HG02763 (cell line): ENCODE measurements around the gene FTO.
"Not testable (repeated sequence)": the region's sequence is repeated elsewhere in the genome, so short reads cannot be mapped to it uniquely, and the experiment has no call there.

Source experiments
- ATAC-seq: cut with Tn5 transposase; IDR thresholded peaks from one replicate; pipeline ENCODE4 v1.9.1; 2021; ENCODE audit warnings: mild to moderate bottlenecking, moderate library complexity; ENCODE audit not compliant: unreplicated experiment

The FTO gene

GRCh38 chr16:53817812-53818550 is 114.0 kb downstream of the FTO start:
- no peak for ATAC-seq

GRCh38 chr16:53821487-53821886 is 117.5 kb downstream of the FTO start:
- ATAC-seq, result no peak

DNA sequence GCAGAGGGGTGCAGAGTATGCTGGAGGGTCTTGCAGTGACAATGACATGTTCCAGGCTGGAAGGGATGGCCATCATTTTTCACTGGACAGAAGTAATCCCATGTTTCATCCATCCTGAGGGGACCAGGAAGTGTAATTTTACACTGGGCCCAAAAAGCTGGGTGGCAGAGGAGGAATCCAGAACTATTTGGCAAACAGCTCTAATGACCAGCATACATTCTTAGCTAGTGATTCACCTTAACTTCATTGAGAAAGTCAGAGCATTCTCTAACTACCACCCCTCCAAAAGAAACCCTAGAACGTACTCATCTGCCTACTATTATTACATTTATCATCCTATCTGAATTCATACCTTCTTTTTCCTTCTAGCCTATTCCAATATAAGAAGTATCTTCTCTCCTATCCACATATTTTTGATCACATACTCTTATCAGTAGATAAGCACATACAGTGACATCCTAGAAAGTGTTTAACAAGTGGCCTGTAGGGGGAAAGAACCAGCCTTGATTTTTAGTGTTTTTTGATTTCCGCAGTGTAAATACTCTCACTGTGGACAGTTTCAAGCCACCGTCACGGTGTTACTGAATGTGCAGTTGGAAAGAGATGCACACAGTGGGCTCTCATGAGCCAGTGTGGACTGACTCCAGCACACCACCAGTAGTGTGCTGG is 118.1 kb downstream of the FTO start:
- no peak for ATAC-seq

DNA sequence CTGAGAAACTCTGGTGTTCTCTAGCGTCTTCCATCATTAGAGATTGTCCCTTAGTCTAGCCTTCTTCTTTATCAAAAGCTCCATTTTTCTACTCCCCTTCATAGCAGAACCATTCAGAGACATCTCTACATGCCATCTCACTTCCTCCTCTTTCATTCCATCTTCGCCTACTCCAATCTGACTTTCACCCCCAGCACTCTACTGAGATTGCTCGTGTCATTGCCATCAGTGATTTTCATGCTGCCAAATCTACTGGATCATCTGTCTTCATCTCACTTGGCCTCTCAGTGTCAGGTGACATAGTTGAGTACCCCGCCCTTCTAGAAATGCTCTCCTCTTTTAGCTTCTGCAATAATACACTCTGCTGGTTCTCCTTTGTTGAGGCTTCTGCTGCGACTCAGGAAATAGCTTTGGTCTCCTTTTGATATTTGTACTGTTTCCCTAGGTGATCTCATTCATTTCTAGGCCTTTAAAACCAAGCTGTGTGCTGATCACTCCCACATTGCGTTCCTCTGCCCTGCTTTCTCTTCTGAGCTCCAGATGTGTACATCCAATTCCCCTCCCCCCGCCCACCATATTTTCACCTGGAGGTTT is 119.1 kb downstream of the FTO start:
- no peak for ATAC-seq

DNA sequence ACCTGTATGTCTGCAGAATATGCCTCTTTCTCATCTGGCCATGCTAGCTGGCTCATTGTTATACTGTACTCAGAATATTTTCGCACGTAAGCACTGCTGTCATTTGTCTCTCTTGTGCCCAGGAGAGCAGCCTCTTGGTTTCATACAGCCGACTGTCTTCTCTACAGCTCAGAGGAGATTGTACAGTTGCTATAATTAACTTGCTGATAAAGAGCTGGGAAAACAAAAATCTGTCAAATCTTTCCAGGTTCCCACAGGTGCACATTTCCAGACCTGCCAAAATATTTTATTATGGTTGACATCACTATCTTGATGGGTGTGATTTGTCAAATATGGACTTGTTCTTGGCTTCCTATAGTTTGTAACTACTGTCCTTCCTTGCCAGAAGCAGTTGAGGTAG is 122.7 kb downstream of the FTO start:
- ATAC-seq, result no peak

GRCh38 chr16:53827741-53828140 is 123.8 kb downstream of the FTO start:
- ATAC-seq, result no peak

- no peak for ATAC-seq
Observed at GRCh38 chr16:53829186-53829747, 125.3 kb downstream of the FTO start.

DNA sequence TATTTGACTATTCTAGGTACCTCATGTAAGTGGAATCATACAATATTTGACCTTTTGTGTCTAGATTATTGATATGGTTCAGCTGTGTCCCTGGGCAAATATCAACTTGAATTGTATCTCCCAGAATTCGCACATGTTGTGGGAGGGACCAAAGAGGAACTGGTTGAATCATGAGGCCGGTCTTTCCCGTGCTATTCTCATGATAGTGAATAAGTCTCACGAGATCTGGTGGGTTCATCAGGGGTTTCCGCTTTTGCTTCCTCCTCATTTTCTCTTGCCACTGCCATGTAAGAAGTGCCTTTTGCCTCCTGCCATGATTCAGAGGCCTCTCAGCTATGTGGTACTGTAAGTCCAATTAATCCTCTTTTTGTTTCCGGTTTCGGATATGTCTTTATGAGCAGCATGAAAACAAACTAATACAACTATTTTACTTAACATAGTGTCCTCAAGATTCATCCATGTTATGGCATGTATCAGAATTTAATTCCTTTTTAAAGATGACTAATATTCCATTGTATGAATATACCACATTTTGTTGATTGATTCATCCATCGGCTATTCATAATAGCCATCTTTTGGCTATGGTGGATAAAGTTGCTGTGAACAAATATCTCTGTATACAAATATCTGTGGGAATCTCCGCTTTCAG is 129.1 kb downstream of the FTO start:
- ATAC-seq, result no peak

- no peak for ATAC-seq
Observed at GRCh38 chr16:53836142-53836541, 132.2 kb downstream of the FTO start.

- no peak for ATAC-seq
Observed at GRCh38 chr16:53836680-53837079, 132.7 kb downstream of the FTO start.

- ATAC-seq, result no peak
Observed at GRCh38 chr16:53837426-53837825, 133.5 kb downstream of the FTO start.

GRCh38 chr16:53839150-53839549 is 135.2 kb downstream of the FTO start:
- ATAC-seq, result no peak

- peak; percentile 71 for ATAC-seq
Observed at GRCh38 chr16:53840456-53840855, 136.5 kb downstream of the FTO start.

GRCh38 chr16:53841884-53842283 is 137.9 kb downstream of the FTO start:
- ATAC-seq, result no peak

- no peak for ATAC-seq
Observed at GRCh38 chr16:53843084-53843483, 139.1 kb downstream of the FTO start.

DNA sequence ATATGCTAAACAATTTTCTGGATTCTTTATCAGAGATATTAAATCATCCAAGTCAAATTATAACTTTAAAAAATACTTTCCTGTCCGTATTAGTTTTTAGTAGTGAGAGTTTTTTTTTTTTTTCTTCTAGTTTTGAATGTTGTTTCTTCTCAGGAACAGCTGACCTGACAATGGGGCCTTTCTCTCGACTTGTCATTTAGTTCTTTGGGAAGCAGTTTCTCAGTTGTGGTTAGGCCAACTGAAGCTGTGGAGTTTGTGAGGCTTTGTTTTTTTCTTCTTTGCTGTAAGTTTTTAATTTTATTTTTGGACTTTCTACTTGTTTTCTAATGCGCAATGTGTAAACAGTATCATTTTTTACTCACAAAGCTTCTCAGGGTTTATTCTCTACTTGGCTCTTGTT is 140.8 kb downstream of the FTO start:
- ATAC-seq, result no peak

- ATAC-seq, result not testable (repeated sequence)
Observed at GRCh38 chr16:53846549-53846948, 142.6 kb downstream of the FTO start.

DNA sequence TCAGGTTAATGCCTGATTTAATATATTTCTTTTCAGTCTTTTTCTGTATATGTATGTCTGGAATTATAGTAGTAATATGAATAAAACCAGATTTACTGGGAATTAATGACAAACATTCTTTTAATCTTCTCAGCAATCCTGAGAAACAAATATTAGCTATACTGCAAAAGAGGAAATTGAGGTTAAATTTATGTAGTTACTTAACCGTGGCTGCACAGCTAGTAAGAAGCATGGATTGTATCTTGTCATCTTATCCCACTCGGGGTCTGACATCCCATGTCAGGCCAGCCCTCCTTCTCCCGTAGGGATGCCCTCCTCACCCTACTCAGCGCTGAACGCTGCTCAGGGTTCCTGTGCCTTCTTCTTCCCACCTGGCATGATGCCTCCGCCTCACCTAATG is 143.0 kb downstream of the FTO start:
- no peak for ATAC-seq

GRCh38 chr16:53848277-53848942 is 144.5 kb downstream of the FTO start:
- no peak for ATAC-seq

DNA sequence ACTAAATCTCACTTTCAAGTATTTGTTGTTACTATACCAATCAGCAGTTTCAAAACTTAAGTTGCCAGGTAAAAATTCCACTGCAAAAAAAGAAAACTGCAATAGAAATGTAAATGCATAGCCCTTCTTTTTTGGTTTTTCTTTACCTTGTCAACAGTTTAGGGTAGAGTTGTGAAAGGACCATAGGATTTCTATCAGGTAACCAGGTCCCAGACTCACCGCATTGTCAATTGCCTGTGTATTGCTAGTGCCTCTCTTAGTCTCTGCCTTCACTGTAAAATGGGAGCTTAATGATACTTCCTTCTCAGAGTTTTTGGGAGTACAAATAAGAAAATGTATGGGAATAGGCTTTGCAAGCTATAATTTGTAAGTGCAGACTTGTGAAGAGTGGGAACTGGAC is 145.0 kb downstream of the FTO start:
- ATAC-seq, result no peak

DNA sequence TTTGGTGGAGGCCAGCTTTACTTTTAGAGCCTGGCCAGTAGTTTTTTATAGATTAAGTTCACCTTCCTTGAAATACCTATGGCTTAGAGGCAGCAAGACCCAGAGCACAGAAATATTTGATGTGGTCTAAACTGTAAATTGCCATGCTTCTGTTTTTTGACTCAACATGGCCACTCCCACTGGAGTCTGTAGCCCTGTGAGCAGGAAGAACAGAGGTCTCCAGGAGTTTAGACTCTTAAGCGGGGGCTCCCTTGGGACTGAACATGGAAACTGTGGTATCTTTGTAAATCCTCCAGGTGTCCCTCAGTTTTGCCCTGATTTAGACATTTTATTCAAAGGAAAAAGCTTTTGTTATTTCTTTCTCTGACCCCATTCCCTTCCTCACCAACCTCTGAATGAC is 145.6 kb downstream of the FTO start:
- ATAC-seq, result no peak
